Stomach smooth muscle (tissue), 2 donors: ENCODE data around the gene IFT20.

Experiments used
- H3K27ac ChIP-seq: one replicate; pipeline ENCODE4 v1.7.0; 2013; ENCODE audit warnings: mild to moderate bottlenecking, low read length, inconsistent platforms
- H3K27me3 ChIP-seq, 2 donors: one replicate each; pipeline ENCODE4 v1.7.0; 2013; ENCODE audit warnings: low read length in 2 of 2; ENCODE audit not compliant: insufficient read depth in 2 of 2, control insufficient read depth in 1 of 2
- H3K36me3 ChIP-seq, 2 donors: one replicate each; pipeline ENCODE4 v1.7.0; 2013; ENCODE audit warnings: low read length in 2 of 2; ENCODE audit not compliant: control insufficient read depth in 2 of 2, insufficient read depth in 2 of 2
- H3K4me1 ChIP-seq: one replicate; pipeline ENCODE4 v1.7.0; 2013; ENCODE audit warnings: low read length; ENCODE audit not compliant: control insufficient read depth, insufficient read depth
- H3K4me3 ChIP-seq, 2 donors: one replicate each; pipeline ENCODE4 v1.7.0; 2013; ENCODE audit warnings: low read length in 2 of 2
- H3K9ac ChIP-seq, 2 donors: one replicate each; pipeline ENCODE4 v1.7.0; 2013; ENCODE audit warnings: low read length in 2 of 2, mild to moderate bottlenecking in 1 of 2
- H3K9me3 ChIP-seq, 2 donors: one replicate each; pipeline ENCODE4 v1.7.0; 2013; ENCODE audit warnings: low read length in 2 of 2; ENCODE audit not compliant: control insufficient read depth in 2 of 2
- donor health status: healthy.
- donor health status: Pancreatic carcinoma.

The IFT20 gene

DNA sequence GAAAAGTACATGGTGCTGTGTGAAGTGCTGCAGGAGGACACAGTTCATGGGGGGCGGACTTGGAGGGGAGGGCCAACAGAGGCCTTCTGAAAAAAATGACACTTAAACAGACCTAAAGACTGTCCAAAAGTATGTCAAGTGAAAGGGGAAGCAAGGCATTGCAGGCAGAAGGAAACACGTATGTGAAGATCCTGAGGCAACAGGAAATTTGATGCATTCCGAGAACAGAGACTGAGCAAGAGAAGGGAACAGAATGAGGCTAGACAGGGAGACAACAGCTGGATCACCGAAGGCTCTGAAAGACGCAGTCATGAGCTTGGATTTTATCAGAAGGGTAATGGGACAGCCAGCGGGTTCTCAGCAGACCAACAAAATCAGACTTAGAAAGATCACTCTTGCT, 1.1 kb downstream of the IFT20 start:
- Histone ChIP-seq H3K36me3 (peaks cover 13 to 14% of the 10 kb centered on the region in 2 donors), H3K9ac (peak overlapping the region; percentile 3 to 87), H3K4me1 (peaks cover 31% of the 10 kb centered on the region), H3K4me3 (peak overlapping the region; percentile 95 to 96), H3K9me3 (no peaks in the 10 kb centered on the region), H3K27ac (no peak overlapping the region), H3K27me3 (no peaks in the 10 kb centered on the region)

DNA sequence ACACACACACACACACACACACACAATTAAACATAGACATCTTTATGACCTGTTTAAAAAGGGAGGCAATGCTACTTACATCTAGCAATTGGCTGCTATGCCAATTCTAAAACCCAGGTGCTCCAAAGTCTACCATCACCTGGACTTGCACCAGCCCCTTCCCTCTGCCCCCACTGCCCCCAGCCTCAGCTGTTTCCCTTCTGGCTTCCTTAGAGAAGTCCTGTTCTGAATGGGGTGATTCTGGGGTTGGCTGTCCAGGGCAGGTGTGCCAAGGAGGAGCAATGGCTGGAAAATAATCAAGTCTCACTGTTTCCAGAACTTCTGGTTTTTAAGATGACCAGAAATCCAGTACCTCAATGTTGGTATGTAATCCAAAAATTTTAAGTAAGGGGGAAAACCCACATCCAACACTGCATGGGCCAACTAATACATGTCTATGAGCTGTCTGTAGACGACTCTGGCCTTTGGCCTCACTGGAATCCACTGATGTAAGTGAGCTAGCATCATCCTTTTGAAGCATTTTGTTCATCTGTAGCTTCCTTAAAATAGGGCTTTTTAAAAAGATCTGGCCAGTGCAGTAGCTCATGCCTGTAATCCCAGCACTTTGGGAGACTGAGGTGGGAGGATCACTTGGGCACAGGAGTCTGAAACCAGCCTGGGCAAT, 2.1 kb downstream of the IFT20 start:
- Histone ChIP-seq H3K4me1 (peaks cover 31% of the 10 kb centered on the region), H3K9ac (peak overlapping the region in 1 of 2 donors; percentile 5), H3K9me3 (no peaks in the 10 kb centered on the region), H3K4me3 (no peak overlapping the region), H3K27ac (no peak overlapping the region), H3K27me3 (no peaks in the 10 kb centered on the region), H3K36me3 (peaks cover 20 to 21% of the 10 kb centered on the region in 2 donors)

DNA sequence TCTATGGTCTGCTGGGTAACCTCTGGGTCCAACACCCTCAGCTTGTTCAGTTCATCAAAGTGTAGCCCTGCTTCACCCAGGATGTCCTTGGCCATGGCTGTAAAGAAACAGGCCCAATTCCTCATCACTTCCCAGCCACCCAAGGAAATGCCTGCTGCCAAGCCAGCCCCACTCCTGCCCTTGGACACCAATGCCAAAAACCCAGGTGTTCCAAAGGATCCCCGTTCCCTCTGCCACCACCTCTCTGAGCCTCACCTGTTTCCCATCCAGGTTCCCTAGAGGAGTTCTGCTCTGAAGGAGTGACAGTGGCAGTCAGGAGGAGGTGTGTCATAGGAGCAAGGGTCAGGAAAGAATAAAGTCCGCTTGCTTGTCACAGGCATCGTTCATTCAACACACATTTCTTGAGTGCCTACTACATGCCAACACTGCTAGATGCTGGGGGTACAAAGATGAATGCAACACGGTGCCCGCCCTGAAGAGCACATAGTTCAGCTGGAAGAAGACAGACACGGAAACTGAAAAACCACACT, 3.3 kb downstream of the IFT20 start:
- Histone ChIP-seq H3K36me3 (peaks cover 20 to 30% of the 10 kb centered on the region in 2 donors), H3K9me3 (no peaks in the 10 kb centered on the region)

DNA sequence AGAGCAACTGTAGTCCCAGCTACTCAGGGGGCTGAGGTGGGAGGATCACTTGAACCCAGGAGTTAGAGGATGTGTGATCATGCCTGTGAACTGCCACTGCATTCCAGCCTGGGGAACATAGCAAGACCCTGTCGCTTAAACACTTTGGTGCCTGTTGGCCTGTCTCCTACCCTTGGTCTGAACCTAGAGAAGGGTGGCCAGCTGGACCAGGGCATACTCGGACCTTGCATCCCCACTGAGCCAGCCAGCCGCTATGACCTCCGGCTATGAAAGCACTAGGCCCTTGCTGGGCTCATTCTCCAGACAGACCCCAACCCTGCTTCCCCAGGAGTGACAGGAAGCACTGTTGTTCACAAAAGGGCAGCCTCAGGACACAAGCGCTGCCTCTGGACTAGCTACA, 4.6 kb downstream of the IFT20 start:
- Histone ChIP-seq H3K4me1 (peaks cover 19% of the 10 kb centered on the region), H3K4me3 (no peak overlapping the region), H3K27me3 (no peaks in the 10 kb centered on the region), H3K9ac (no peak overlapping the region), H3K36me3 (peaks cover 24 to 30% of the 10 kb centered on the region in 2 donors), H3K27ac (no peak overlapping the region), H3K9me3 (no peaks in the 10 kb centered on the region)

More for the DNA sequence above, 3.3 kb downstream of the IFT20 start:
- Histone ChIP-seq H3K27ac (no peak overlapping the region), H3K27me3 (no peaks in the 10 kb centered on the region), H3K4me1 (peaks cover 31% of the 10 kb centered on the region), H3K9ac (no peak overlapping the region), H3K4me3 (no peak overlapping the region)

DNA sequence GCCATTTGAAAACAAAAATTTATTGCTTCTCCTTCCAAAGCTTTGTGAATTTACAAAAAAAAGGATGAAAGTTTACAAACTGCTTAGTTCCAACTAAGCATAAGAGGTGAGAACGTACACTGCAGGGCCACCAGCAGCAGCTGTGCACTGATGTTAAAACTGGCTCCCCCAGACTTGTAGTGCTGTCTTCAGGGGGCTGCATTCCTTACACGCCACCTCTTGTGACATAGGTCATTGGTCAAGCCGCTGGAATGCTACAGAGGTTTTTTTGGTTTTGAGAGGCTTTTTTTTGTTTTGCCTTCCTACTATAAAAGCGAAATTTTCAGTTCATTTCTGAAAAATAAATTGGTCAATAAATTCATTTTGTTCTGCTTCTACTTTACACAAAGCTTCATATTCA, 6.9 kb downstream of the IFT20 start:
- Histone ChIP-seq H3K4me3 (no peak overlapping the region), H3K36me3 (peaks cover 24 to 30% of the 10 kb centered on the region in 2 donors), H3K4me1 (peaks cover 3% of the 10 kb centered on the region), H3K27me3 (no peaks in the 10 kb centered on the region), H3K27ac (no peak overlapping the region), H3K9me3 (no peaks in the 10 kb centered on the region), H3K9ac (no peak overlapping the region)

DNA sequence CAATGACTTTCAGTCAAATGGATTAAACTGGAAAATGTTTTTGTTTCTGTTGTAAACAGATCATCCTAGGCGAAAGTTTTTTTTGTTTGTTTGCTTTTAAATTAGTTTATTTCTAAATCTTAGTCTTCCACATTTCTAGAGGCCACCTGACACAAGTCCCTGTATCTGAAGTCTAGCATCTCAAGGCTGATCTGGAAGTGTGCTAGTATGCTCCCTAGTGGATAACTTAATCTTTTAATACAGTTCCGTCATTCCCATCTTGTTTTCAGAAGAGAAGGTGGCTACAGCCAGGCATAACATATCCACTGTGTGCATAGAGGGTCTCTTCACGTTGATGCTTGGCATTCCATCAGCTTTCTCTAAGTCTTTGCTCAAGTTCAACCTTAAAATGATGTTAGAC, 7.6 kb downstream of the IFT20 start:
- H3K4me1 ChIP-seq, result no peaks in the 10 kb centered on the region
- H3K27ac ChIP-seq, result no peak overlapping the region
- H3K9ac ChIP-seq, result no peak overlapping the region
- H3K9me3 ChIP-seq, result no peaks in the 10 kb centered on the region
- H3K36me3 ChIP-seq, result peaks cover 24 to 30% of the 10 kb centered on the region in 2 donors
- H3K27me3 ChIP-seq, result no peaks in the 10 kb centered on the region
- no peak overlapping the region for H3K4me3 ChIP-seq

DNA sequence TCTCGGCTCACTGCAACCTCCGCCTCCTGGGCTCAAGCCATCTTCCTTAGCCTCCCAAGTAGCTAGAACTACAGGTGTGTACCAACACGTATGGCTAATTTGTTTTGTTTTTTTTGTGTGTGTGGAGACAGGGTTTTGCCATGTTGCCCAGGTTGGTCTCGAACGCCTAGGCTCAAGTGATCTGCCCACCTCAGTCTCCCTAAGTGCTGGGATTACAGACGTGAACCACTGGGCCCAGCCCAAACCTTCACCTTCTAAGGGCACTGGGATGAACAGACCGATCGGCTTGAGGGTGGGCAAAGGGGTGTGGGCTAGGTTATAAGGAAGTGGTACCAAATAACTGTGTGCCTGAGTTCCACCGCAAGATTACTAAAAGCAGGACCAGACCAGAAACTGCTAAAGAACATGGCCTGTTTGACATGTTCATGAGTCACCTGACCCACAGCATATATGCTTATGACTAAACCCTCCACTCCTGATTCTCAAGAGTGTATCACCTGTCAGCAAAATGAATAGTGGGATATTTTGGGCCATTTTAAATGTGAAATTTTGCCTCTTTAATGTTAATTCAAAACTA, 8.2 kb downstream of the IFT20 start:
- H3K9ac ChIP-seq, result no peak overlapping the region
- no peaks in the 10 kb centered on the region for H3K4me1 ChIP-seq
- no peaks in the 10 kb centered on the region for H3K9me3 ChIP-seq
- no peak overlapping the region for H3K27ac ChIP-seq
- H3K27me3 ChIP-seq, result no peaks in the 10 kb centered on the region
- peaks cover 24 to 29% of the 10 kb centered on the region in 2 donors for H3K36me3 ChIP-seq
- no peak overlapping the region for H3K4me3 ChIP-seq

DNA sequence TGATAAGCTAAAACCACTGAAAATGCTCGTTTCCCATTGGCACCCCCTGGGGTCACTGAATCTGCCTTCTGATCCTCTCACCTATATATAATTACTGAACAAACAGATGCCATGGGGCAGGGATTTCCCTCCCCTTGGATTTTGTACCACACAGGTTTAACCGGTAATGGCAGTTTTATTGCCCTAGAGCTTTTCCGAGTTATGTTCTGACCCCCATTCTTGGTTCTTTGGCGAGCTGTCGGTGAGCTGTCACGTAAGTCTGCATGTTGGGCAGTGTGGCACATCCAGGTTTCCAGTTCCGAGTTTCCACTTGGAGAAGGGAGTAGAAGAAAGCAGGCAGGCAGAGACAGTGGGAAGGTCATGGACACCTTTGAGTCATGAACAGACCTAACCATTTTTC, 9.2 kb downstream of the IFT20 start:
- peaks cover 14 to 19% of the 10 kb centered on the region in 2 donors for H3K36me3 ChIP-seq

DNA sequence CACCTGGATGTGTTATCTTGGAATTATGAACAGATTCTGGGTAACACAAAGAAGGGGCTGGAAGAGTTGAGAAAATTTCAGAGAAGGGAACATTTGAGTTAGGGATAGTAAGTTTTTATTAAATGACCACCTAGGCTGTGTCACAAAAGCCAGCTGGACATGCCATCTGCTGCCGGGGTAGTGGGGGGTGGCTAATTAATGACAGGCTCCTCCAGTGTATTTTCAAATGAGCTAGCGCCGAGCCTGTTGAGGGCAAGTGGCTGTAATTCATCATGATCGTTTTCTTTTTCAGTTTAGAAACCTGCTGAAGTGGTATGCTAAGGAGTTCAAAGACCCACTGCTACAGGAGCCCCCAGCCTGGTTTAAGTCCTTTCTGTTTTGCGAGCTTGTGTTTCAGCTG, 10.1 kb downstream of the IFT20 start:
- no peaks in the 10 kb centered on the region for H3K9me3 ChIP-seq
- H3K4me1 ChIP-seq, result peaks cover under 1% of the 10 kb centered on the region
- no peak overlapping the region for H3K27ac ChIP-seq
- H3K36me3 ChIP-seq, result peaks cover 13 to 19% of the 10 kb centered on the region in 2 donors
- H3K4me3 ChIP-seq, result no peak overlapping the region
- H3K9ac ChIP-seq, result no peak overlapping the region
- no peaks in the 10 kb centered on the region for H3K27me3 ChIP-seq

More for the DNA sequence above, 9.2 kb downstream of the IFT20 start:
- Histone ChIP-seq H3K4me1 (no peaks in the 10 kb centered on the region), H3K9me3 (no peaks in the 10 kb centered on the region), H3K4me3 (no peak overlapping the region), H3K27me3 (no peaks in the 10 kb centered on the region), H3K9ac (no peak overlapping the region), H3K27ac (no peak overlapping the region)

DNA sequence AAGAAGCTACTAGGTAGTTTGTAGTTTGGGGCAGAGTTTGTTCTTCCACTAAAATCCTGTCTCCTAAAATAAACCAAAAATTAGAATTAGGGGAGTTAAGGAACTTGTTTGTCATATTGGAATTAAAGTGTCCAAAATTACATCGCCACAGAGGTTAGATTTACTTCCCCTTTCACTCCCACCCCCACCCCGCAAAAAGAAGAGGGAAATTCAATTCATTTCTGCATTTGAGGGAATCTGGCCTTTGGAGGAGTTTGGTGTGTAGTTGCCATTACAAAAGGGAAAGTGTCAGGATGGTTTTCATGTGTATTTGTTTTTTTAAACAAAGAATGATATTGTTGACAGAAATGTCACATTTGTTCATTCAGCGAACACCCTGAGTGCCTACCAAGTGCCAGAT, 10.5 kb downstream of the IFT20 start:
- no peak overlapping the region for H3K27ac ChIP-seq
- no peak overlapping the region for H3K9ac ChIP-seq
- peaks cover 13 to 19% of the 10 kb centered on the region in 2 donors for H3K36me3 ChIP-seq

DNA sequence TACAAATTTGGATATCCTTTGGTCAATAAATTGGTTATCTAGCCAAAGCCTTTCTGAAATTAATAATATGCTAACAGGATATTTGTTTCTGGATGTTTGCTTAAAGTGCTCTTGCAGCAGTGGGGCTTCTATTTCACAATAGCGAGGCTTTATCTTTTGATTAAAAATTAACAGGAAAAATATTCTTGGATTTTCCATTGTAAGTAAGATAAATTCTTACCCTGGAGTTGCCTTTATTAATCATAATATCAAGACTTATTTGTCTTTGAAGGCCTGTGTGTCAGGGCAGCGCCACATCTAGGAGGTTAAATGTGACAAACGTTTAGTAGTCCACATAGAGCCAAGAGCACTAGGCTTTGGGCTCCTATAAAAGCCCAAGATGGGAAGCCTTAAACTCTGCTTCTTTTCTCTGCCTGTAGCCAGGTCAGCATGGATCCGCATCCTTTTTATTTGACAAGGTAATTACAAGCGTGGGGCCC, 11.0 kb downstream of the IFT20 start:
- Histone ChIP-seq H3K27ac (no peak overlapping the region), H3K27me3 (no peaks in the 10 kb centered on the region), H3K9ac (no peak overlapping the region)

More for the DNA sequence above, 10.5 kb downstream of the IFT20 start:
- Histone ChIP-seq H3K4me3 (no peak overlapping the region), H3K9me3 (no peaks in the 10 kb centered on the region), H3K27me3 (no peaks in the 10 kb centered on the region), H3K4me1 (peaks cover 4% of the 10 kb centered on the region)

More for the DNA sequence above, 11.0 kb downstream of the IFT20 start:
- no peaks in the 10 kb centered on the region for H3K9me3 ChIP-seq
- H3K4me3 ChIP-seq, result no peak overlapping the region
- H3K4me1 ChIP-seq, result peaks cover 9% of the 10 kb centered on the region
- peaks cover 12 to 17% of the 10 kb centered on the region in 2 donors for H3K36me3 ChIP-seq
